Measurements from ENCODE around the gene OR5M8.

OR5M8 gene

DNA sequence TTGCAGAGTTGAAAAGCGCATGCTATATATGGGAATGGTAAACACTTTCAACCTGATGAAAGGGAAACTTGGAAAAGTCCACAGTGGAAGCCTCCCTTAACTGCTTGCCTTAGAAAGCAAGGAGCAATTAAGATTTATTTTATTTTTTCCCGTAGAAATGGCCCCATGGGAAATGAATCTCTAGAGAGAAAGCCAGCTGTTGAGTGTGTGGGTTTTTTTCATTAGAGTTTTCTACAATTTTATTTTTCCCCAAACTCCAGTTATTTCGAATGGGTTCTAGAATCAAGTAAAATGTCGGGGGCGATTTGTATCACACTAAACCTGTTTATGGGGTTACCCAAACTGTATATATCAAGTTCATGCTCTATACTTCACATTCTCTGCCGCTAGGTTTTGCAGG, 17.9 kb downstream of the OR5M8 start, which contains the start of gene OR5M3:
OR5M3 (minus strand) TSS at position 101 of the 400 bp plus-strand sequence. CDS start 2,855 bp downstream, outside the sequence.
- TF ChIP-seq EZH2phosphoT487 (conservative IDR thresholded peaks at IDR 0.05; ENCODE audit: low read length): no peak
- TF ChIP-seq, protein P1, sequence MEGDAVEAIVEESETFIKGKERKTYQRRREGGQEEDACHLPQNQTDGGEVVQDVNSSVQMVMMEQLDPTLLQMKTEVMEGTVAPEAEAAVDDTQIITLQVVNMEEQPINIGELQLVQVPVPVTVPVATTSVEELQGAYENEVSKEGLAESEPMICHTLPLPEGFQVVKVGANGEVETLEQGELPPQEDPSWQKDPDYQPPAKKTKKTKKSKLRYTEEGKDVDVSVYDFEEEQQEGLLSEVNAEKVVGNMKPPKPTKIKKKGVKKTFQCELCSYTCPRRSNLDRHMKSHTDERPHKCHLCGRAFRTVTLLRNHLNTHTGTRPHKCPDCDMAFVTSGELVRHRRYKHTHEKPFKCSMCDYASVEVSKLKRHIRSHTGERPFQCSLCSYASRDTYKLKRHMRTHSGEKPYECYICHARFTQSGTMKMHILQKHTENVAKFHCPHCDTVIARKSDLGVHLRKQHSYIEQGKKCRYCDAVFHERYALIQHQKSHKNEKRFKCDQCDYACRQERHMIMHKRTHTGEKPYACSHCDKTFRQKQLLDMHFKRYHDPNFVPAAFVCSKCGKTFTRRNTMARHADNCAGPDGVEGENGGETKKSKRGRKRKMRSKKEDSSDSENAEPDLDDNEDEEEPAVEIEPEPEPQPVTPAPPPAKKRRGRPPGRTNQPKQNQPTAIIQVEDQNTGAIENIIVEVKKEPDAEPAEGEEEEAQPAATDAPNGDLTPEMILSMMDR (IDR thresholded peaks at IDR 0.05; ENCODE audit: insufficient read depth, low read length, poor library complexity, severe bottlenecking): no peak
- Histone ChIP-seq H4K20me1 (ENCODE audit: low read depth, low read length) (no peaks in the 10 kb centered on the region), H3K9me3 (ENCODE audit: insufficient read depth, low read length) (no peaks in the 10 kb centered on the region), H3F3A (ENCODE audit: insufficient read depth) (no peaks in the 10 kb centered on the region), H3K9me2 (replicated peaks; ENCODE audit: insufficient read depth, low read length) (no peaks in the 10 kb centered on the region), H3K9ac (ENCODE audit: low read length) (no peak within 1 kb of the TSS), H3K79me2 (ENCODE audit: insufficient read depth, low read length) (no peaks in the 10 kb centered on the region), H3K27me3 (ENCODE audit: low read length) (no peaks in the 10 kb centered on the region), H3K36me3 (ENCODE audit: low read length) (no peaks in the 10 kb centered on the region), H3K4me2 (ENCODE audit: low read depth, low read length, poor library complexity, severe bottlenecking) (no peak within 1 kb of the TSS), H2AFZ (ENCODE audit: low read depth, low read length, severe bottlenecking) (no peak within 1 kb of the TSS), H3K4me3 (ENCODE audit: insufficient read depth, low read length, poor library complexity, severe bottlenecking) (no peak within 1 kb of the TSS), H3K27ac (ENCODE audit: low read depth, low read length) (no peak within 1 kb of the TSS)

- Histone ChIP-seq H3K9ac (ENCODE audit: low read length) (no peak overlapping the region), H3K79me2 (ENCODE audit: insufficient read depth, low read length) (no peaks in the 10 kb centered on the region), H2AFZ (ENCODE audit: low read depth, low read length, severe bottlenecking) (no peak overlapping the region), H4K20me1 (ENCODE audit: low read depth, low read length) (no peaks in the 10 kb centered on the region), H3F3A (ENCODE audit: insufficient read depth) (no peaks in the 10 kb centered on the region), H3K9me3 (ENCODE audit: insufficient read depth, low read length) (no peaks in the 10 kb centered on the region), H3K9me2 (replicated peaks; ENCODE audit: insufficient read depth, low read length) (no peaks in the 10 kb centered on the region), H3K4me2 (ENCODE audit: low read depth, low read length, poor library complexity, severe bottlenecking) (no peak overlapping the region), H3K27me3 (ENCODE audit: low read length) (no peaks in the 10 kb centered on the region), H3K4me3 (ENCODE audit: insufficient read depth, low read length, poor library complexity, severe bottlenecking) (no peak overlapping the region), H3K27ac (ENCODE audit: low read depth, low read length) (no peak overlapping the region), H3K36me3 (ENCODE audit: low read length) (no peaks in the 10 kb centered on the region)
- TF ChIP-seq, protein P1 (IDR thresholded peaks at IDR 0.05; ENCODE audit: insufficient read depth, low read length, poor library complexity, severe bottlenecking): no peak
- TF ChIP-seq EZH2phosphoT487 (conservative IDR thresholded peaks at IDR 0.05; ENCODE audit: low read length): no peak
Observed at GRCh38 chr11:56457076-56457475, 34.1 kb downstream of the OR5M8 start.

GRCh38 chr11:56453521-56453920, 37.6 kb downstream of the OR5M8 start:
- no peaks in the 10 kb centered on the region for H3F3A ChIP-seq (ENCODE audit: insufficient read depth)
- no peaks in the 10 kb centered on the region for H3K9me2 ChIP-seq (replicated peaks; ENCODE audit: insufficient read depth, low read length)
- no peak for TF ChIP-seq EZH2phosphoT487 (conservative IDR thresholded peaks at IDR 0.05; ENCODE audit: low read length)
- TF ChIP-seq, protein P1 (IDR thresholded peaks at IDR 0.05; ENCODE audit: insufficient read depth, low read length, poor library complexity, severe bottlenecking): no peak
- no peaks in the 10 kb centered on the region for H4K20me1 ChIP-seq (ENCODE audit: low read depth, low read length)
- H3K9ac ChIP-seq (ENCODE audit: low read length): no peak overlapping the region
- no peaks in the 10 kb centered on the region for H3K9me3 ChIP-seq (ENCODE audit: insufficient read depth, low read length)
- H3K4me3 ChIP-seq (ENCODE audit: insufficient read depth, low read length, poor library complexity, severe bottlenecking): no peak overlapping the region
- no peak overlapping the region for H2AFZ ChIP-seq (ENCODE audit: low read depth, low read length, severe bottlenecking)
- no peaks in the 10 kb centered on the region for H3K27me3 ChIP-seq (ENCODE audit: low read length)
- no peak overlapping the region for H3K4me2 ChIP-seq (ENCODE audit: low read depth, low read length, poor library complexity, severe bottlenecking)
- H3K27ac ChIP-seq (ENCODE audit: low read depth, low read length): no peak overlapping the region
- no peaks in the 10 kb centered on the region for H3K36me3 ChIP-seq (ENCODE audit: low read length)
- no peaks in the 10 kb centered on the region for H3K79me2 ChIP-seq (ENCODE audit: insufficient read depth, low read length)
